LNCaP clone FGC (cell line): ENCODE results near the gene MYL3.

ENCODE experiments used
- DNase-seq: peaks from one replicate; pipeline ENCODE4 v3.0.0-alpha.2; 2011; ENCODE audit warnings: low read depth
- H3K4me3 ChIP-seq: 2 replicates; pipeline ENCODE4 v1.5.1; 2011; ENCODE audit warnings: mild to moderate bottlenecking, low read depth, low read length, control low read depth
- CTCF ChIP-seq: IDR thresholded peaks from 2 replicates; pipeline ENCODE4 v1.5.1; 2012; ENCODE audit warnings: mild to moderate bottlenecking; ENCODE audit not compliant: control insufficient read depth, insufficient read depth; ENCODE audit errors: extremely low read depth

MYL3 gene

GRCh38 chr3:46903341-46904302, 40.4 kb upstream of the MYL3 start:
- no peak for DNase-seq
- no peak for TF ChIP-seq CTCF
- no peak overlapping the region for H3K4me3 ChIP-seq

- H3K4me3 ChIP-seq: no peak overlapping the region
- DNase-seq: no peak
- no peak for TF ChIP-seq CTCF
Observed at GRCh38 chr3:46902188-46902631, 39.0 kb upstream of the MYL3 start.

GRCh38 chr3:46901591-46902187, 38.4 kb upstream of the MYL3 start:
- DNase-seq: no peak
- no peak overlapping the region for H3K4me3 ChIP-seq
- TF ChIP-seq CTCF: no peak

- no peak overlapping the region for H3K4me3 ChIP-seq
- no peak for TF ChIP-seq CTCF
- no peak for DNase-seq
Observed at GRCh38 chr3:46901061-46901460, 37.8 kb upstream of the MYL3 start.

- no peak for TF ChIP-seq CTCF
- DNase-seq: no peak
- no peak overlapping the region for H3K4me3 ChIP-seq
Observed at GRCh38 chr3:46900356-46900755, 37.1 kb upstream of the MYL3 start.

GRCh38 chr3:46900007-46900292, 36.7 kb upstream of the MYL3 start:
- DNase-seq: no peak
- no peak overlapping the region for H3K4me3 ChIP-seq
- no peak for TF ChIP-seq CTCF
